HEK293T (cell line): ENCODE results near the gene TCF12.

Experiments
- CTBP1 ChIP-seq: fragments of 450-650 bp; IDR thresholded peaks from 2 replicates; pipeline ENCODE4 v1.6.1; 2016; ENCODE audit warnings: borderline replicate concordance
- ELF4 ChIP-seq: fragments of 450-650 bp; IDR thresholded peaks from 2 replicates; pipeline ENCODE4 v1.6.1; 2017; ENCODE audit warnings: antibody characterized with exemption
- NFRKB ChIP-seq: fragments of 450-650 bp; IDR thresholded peaks from 2 replicates; pipeline ENCODE4 v1.6.1; 2016; ENCODE audit warnings: mild to moderate bottlenecking, moderate library complexity
- SP1 ChIP-seq: fragments of 450-650 bp; IDR thresholded peaks from 2 replicates; pipeline ENCODE4 v1.6.1; 2017
- SUZ12 ChIP-seq: fragments of 450-650 bp; IDR thresholded peaks from 2 replicates; pipeline ENCODE4 v1.6.1; 2016; ENCODE audit warnings: mild to moderate bottlenecking
- TARDBP ChIP-seq: fragments of 450-650 bp; IDR thresholded peaks from 2 replicates; pipeline ENCODE4 v1.6.1; 2016
- ZNF384 ChIP-seq: fragments of 450-650 bp; IDR thresholded peaks from 2 replicates; pipeline ENCODE4 v1.6.1; 2016
- TF ChIP-seq, protein P1 (sequence below): fragments of 450-650 bp; IDR thresholded peaks from 2 replicates; pipeline ENCODE4 v1.6.1; 2016

- TF ChIP-seq SUZ12, result no peak
- TF ChIP-seq ELF4, result no peak
- no peak for TF ChIP-seq NFRKB
- TF ChIP-seq ZNF384, result no peak
- TF ChIP-seq, protein P1, sequence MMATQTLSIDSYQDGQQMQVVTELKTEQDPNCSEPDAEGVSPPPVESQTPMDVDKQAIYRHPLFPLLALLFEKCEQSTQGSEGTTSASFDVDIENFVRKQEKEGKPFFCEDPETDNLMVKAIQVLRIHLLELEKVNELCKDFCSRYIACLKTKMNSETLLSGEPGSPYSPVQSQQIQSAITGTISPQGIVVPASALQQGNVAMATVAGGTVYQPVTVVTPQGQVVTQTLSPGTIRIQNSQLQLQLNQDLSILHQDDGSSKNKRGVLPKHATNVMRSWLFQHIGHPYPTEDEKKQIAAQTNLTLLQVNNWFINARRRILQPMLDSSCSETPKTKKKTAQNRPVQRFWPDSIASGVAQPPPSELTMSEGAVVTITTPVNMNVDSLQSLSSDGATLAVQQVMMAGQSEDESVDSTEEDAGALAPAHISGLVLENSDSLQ, result no peak
- no peak for TF ChIP-seq CTBP1
- TF ChIP-seq TARDBP, result no peak
- TF ChIP-seq SP1, result no peak
Observed at GRCh38 chr15:56946150-56946549, 27.7 kb downstream of the TCF12 start.
